Measurements from ENCODE around the gene INPP5A. TPM values are rescaled to one million over a fixed set of nuclear protein-coding genes. Genes with fewer than 3 reads are reported as not detected.

Gene INPP5A
- total RNA-seq, 1 donor from 2014 or later = 29.5 TPM

DNA sequence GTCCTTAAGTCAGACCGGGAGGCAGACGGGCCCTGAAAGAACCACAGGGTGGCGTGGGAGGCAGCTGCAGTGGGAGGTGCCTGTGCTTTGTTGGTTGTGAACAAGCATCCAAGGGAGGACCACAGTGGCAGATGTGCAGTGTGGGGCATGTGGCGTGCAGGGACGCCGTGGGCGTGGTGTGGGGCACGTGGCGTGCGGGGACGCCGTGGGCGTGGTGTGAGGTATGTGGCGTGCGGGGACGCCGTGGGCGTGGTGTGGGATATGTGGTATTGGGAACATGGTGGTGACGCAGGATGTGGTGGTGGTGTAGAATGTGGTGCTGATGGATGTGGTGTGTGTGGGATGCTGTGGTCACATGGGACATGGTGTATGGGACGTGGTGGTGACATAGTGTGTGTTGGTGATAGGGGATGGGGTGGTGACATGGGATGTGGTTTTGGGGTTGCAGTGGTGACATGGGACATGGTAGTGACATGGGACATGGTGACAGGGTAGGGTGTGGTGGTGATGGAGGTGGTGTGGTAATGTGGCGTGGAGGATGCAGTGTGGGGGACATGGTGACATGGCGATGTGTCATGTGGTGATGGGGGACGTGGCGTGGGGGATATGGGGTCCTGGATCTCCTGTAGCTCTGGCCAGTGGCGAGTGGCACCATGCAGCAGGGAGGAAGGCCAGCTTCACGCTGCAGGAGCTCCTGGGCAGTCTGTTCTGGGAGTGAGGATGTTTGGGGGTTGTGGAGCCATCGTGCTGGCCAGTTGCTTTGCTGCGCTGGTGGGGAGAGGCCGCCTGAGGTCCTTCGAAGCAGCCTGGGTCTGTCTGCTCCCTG lies 78.8 kb downstream of the INPP5A start:
- Histone ChIP-seq H3K27me3 (ENCODE audit: control insufficient read depth, insufficient read depth, low read length) (no peaks in the 10 kb centered on the region), H3K4me3 (ENCODE audit: low read depth, low read length) (no peak overlapping the region), H3K36me3 (ENCODE audit: control insufficient read depth, insufficient read depth, low read length) (no peaks in the 10 kb centered on the region)
- TF ChIP-seq CTCF (IDR thresholded peaks at IDR 0.05; ENCODE audit: insufficient read depth, low read length, severe bottlenecking) = no peak
- FAIRE-seq (peak; percentile 81), DNase-seq (ENCODE audit: low read depth) (no peak)

- FAIRE-seq (no peak), DNase-seq (ENCODE audit: low read depth) (no peak)
- TF ChIP-seq CTCF (IDR thresholded peaks at IDR 0.05; ENCODE audit: insufficient read depth, low read length, severe bottlenecking) = no peak
Measured at GRCh38 chr10:132616996-132617736, 79.6 kb downstream of the INPP5A start.

DNA sequence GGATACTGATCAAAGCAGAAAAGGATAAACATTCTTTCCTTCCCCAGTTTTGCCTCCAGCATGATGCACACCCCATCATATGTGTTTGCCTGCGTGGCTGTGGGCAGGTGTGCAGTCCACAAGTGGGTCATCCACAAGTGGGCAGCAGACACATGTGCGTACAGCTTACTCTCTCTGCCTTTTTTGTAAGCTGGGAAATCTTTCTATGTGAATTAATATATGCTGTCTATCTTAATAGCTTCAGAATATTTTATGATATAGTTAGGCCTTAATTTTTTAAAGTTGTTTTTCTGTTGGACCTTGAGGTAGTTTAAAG lies 80.1 kb downstream of the INPP5A start:
- TF ChIP-seq CTCF (IDR thresholded peaks at IDR 0.05; ENCODE audit: insufficient read depth, low read length, severe bottlenecking) = no peak

More at GRCh38 chr10:132616996-132617736, 79.6 kb downstream of the INPP5A start:
- Histone ChIP-seq H3K4me3 (ENCODE audit: low read depth, low read length) (no peak overlapping the region), H3K36me3 (ENCODE audit: control insufficient read depth, insufficient read depth, low read length) (no peaks in the 10 kb centered on the region), H3K27me3 (ENCODE audit: control insufficient read depth, insufficient read depth, low read length) (no peaks in the 10 kb centered on the region)

DNA sequence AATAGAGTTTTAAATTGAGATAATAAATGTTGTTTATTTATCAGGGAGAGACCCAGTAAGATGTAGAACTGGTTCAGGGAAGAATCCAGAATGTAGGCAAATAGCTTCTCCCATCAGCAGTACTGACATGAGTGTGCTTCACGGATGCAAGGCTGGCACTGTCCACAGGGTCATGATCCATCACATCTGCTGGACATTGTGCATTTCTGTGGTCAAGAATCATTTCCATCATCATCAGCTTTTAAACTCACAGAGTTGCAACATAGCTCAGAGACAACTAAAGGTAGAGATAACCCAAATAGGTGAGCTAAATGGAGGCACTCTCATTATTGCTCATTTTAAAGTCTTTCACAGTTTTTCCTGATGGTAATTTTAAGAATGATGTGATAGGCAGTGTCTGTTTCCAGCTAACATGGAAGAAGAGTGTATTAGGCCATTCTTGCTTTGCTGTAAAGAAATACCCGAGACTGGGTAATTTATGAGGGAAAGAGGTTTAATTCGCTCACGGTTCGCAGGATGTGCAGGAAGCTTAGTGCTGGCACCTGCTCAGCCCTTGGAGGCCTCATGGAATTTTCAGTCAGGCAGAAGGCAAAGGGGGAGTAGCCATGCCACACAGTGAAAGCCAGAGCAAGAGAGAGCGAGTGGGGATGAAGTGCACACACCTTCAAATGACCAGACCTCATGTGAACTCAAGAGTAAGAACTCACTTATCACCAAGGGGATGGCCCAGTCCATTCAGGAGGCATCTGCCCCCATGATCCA lies 80.8 kb downstream of the INPP5A start:
- FAIRE-seq = no peak
- no peak for TF ChIP-seq CTCF (IDR thresholded peaks at IDR 0.05; ENCODE audit: insufficient read depth, low read length, severe bottlenecking)
- Histone ChIP-seq H3K4me3 (ENCODE audit: low read depth, low read length) (no peak overlapping the region), H3K36me3 (ENCODE audit: control insufficient read depth, insufficient read depth, low read length) (no peaks in the 10 kb centered on the region), H3K27me3 (ENCODE audit: control insufficient read depth, insufficient read depth, low read length) (no peaks in the 10 kb centered on the region)
- no peak for DNase-seq (ENCODE audit: low read depth)

More for the DNA sequence above, 80.1 kb downstream of the INPP5A start:
- no peak for FAIRE-seq
- Histone ChIP-seq H3K4me3 (ENCODE audit: low read depth, low read length) (no peak overlapping the region), H3K36me3 (ENCODE audit: control insufficient read depth, insufficient read depth, low read length) (no peaks in the 10 kb centered on the region), H3K27me3 (ENCODE audit: control insufficient read depth, insufficient read depth, low read length) (no peaks in the 10 kb centered on the region)
- DNase-seq (ENCODE audit: low read depth) = no peak

GRCh38 chr10:132619927-132620326 lies 82.3 kb downstream of the INPP5A start:
- DNase-seq (ENCODE audit: low read depth) (no peak), FAIRE-seq (no peak)
- Histone ChIP-seq H3K4me3 (ENCODE audit: low read depth, low read length) (no peak overlapping the region), H3K36me3 (ENCODE audit: control insufficient read depth, insufficient read depth, low read length) (no peaks in the 10 kb centered on the region), H3K27me3 (ENCODE audit: control insufficient read depth, insufficient read depth, low read length) (no peaks in the 10 kb centered on the region)
- TF ChIP-seq CTCF (IDR thresholded peaks at IDR 0.05; ENCODE audit: insufficient read depth, low read length, severe bottlenecking) = no peak

All from bronchial epithelial cell (primary cell).